ENCODE measurements around the gene RNU6-9.

GRCh38 chr19:900302-901111, 7.2 kb downstream of the RNU6-9 start:
- no peak for TF ChIP-seq CTCF (IDR thresholded peaks at IDR 0.05)
- TF ChIP-seq EZH2phosphoT487 (IDR thresholded peaks at IDR 0.05): no peak
